ENCODE data around the gene RFX3. TPM values are rescaled to one million over a fixed set of nuclear protein-coding genes. Genes with fewer than 3 reads are reported as not detected.

RFX3 gene
- total RNA-seq, 4 donors from 2014 or later = 2.1 to 11.5 (median 7.3) TPM

GRCh38 chr9:3441197-3441816 lies 84.5 kb downstream of the RFX3 start:
- ATAC-seq = peak in 1 of 2 donors; percentile 61
- Histone ChIP-seq H3K36me3 (no peaks in the 10 kb centered on the region), H3K27me3 (no peaks in the 10 kb centered on the region), H3K9me3 (no peaks in the 10 kb centered on the region), H3K27ac (no peak overlapping the region), H3K4me1 (peaks cover 6 to 9% of the 10 kb centered on the region in 2 donors), H3K4me3 (no peak overlapping the region)
- TF ChIP-seq, protein P1, sequence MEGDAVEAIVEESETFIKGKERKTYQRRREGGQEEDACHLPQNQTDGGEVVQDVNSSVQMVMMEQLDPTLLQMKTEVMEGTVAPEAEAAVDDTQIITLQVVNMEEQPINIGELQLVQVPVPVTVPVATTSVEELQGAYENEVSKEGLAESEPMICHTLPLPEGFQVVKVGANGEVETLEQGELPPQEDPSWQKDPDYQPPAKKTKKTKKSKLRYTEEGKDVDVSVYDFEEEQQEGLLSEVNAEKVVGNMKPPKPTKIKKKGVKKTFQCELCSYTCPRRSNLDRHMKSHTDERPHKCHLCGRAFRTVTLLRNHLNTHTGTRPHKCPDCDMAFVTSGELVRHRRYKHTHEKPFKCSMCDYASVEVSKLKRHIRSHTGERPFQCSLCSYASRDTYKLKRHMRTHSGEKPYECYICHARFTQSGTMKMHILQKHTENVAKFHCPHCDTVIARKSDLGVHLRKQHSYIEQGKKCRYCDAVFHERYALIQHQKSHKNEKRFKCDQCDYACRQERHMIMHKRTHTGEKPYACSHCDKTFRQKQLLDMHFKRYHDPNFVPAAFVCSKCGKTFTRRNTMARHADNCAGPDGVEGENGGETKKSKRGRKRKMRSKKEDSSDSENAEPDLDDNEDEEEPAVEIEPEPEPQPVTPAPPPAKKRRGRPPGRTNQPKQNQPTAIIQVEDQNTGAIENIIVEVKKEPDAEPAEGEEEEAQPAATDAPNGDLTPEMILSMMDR (IDR thresholded peaks at IDR 0.05 in 4 of 5, conservative IDR thresholded peaks at IDR 0.05 in 1 of 5) = peak in 4 of 5 experiments; percentile 15 to 45 (median 38)
- TF ChIP-seq POLR2A (IDR thresholded peaks at IDR 0.05) = no peak
- peak in 1 of 2 donors; percentile 17 for DNase-seq
- in situ Hi-C loops (cut with MboI; ENCODE audit: low sequenced_read_pairs in 4 of 4) (loop anchor here in 1 of 4 donors (25.0 kb wide), 1 partner anchor 204 kb away; no protein-coding TSS in a partner anchor), intact Hi-C loops (cut with DNase I; ENCODE audit: low total_unique reads) (loop anchor here (2.0 to 5.0 kb wide), 2 partner anchors 94 to 201 kb away; no protein-coding TSS in a partner anchor)

DNA sequence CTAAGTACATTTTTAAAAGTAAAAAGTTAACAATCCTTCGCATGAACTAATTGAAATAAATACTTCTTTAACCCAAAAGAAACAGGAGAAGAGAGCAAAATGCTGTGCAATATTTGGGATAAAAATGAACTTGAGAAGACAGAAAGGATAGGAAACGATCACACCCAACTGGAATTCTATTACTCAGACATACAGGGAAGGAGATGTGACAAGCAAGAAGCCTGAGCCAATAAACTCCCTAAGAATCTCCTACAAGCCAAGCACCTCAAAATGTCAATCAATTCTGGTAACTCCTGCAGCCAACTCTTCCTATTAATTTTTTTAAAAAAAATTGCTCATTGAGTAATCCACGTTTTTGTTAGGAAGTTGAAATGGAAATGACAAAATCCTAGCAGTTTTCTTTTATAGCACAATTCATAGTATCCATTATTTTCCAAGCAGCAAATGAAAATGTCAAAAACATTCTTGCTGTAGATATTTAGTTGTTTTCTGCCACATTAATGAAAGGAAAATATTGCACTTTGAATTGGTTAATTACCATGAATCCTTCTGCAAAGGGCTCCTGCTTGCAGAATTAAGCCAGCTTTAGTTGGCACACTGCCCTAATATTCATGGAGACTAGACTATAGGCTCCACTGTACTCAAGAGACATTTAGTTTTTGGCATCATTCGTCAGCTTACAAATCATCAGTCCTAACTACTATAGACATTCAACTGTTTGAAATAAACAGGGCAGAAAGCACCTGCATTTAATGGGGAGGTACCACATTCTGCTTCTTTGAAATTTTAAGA lies 89.0 kb downstream of the RFX3 start:
- peak overlapping the region in 1 of 4 donors; percentile 66 for H3K27ac ChIP-seq
- TF ChIP-seq, protein P1 (IDR thresholded peaks at IDR 0.05 in 4 of 5, conservative IDR thresholded peaks at IDR 0.05 in 1 of 5) = no peak
- TF ChIP-seq POLR2A (IDR thresholded peaks at IDR 0.05) = no peak
- H3K36me3 ChIP-seq = no peaks in the 10 kb centered on the region
- peaks cover 18 to 29% of the 10 kb centered on the region in 2 donors for H3K4me1 ChIP-seq
- DNase-seq (no peak), ATAC-seq (no peak)
- in situ Hi-C loops (cut with MboI; ENCODE audit: low sequenced_read_pairs in 4 of 4) (loop anchor here in 1 of 4 donors (25.0 kb wide), 1 partner anchor 200 kb away; no protein-coding TSS in a partner anchor), intact Hi-C loops (cut with DNase I; ENCODE audit: low total_unique reads) (loop anchor here (5.0 kb wide), 1 partner anchor 105 kb away; no protein-coding TSS in a partner anchor)
- H3K4me3 ChIP-seq = no peak overlapping the region
- H3K27me3 ChIP-seq = no peaks in the 10 kb centered on the region
- no peaks in the 10 kb centered on the region for H3K9me3 ChIP-seq

- DNase-seq (no peak), ATAC-seq (peak; percentile 32 to 68)
- no peaks in the 10 kb centered on the region for H3K36me3 ChIP-seq
- no peak overlapping the region for H3K4me3 ChIP-seq
- in situ Hi-C loops (cut with MboI; ENCODE audit: low sequenced_read_pairs in 4 of 4) = loop anchor here in 1 of 4 donors (25.0 kb wide), 1 partner anchor 198 kb away; no protein-coding TSS in a partner anchor
- intact Hi-C loops (cut with DNase I; ENCODE audit: low total_unique reads) = loop anchor here (5.0 kb wide), 1 partner anchor 103 kb away; no protein-coding TSS in a partner anchor
- no peaks in the 10 kb centered on the region for H3K27me3 ChIP-seq
- no peaks in the 10 kb centered on the region for H3K9me3 ChIP-seq
- peaks cover 18 to 29% of the 10 kb centered on the region in 2 donors for H3K4me1 ChIP-seq
- TF ChIP-seq POLR2A (IDR thresholded peaks at IDR 0.05) = no peak
- TF ChIP-seq, protein P1 (IDR thresholded peaks at IDR 0.05 in 4 of 5, conservative IDR thresholded peaks at IDR 0.05 in 1 of 5) = no peak
- H3K27ac ChIP-seq = peak overlapping the region in 1 of 4 donors; percentile 66
Observed at GRCh38 chr9:3435732-3436131, 90.1 kb downstream of the RFX3 start.

- Histone ChIP-seq H3K27ac (peak overlapping the region; percentile 36 to 66 (median 54)), H3K4me3 (peak overlapping the region in 1 of 4 donors; percentile 17), H3K9me3 (no peaks in the 10 kb centered on the region), H3K4me1 (peaks cover 18 to 29% of the 10 kb centered on the region in 2 donors), H3K36me3 (no peaks in the 10 kb centered on the region), H3K27me3 (no peaks in the 10 kb centered on the region)
- intact Hi-C loops (cut with DNase I; ENCODE audit: low total_unique reads) = no loop called here
- DNase-seq = peak; percentile 19 to 22
- TF ChIP-seq, protein P1 (IDR thresholded peaks at IDR 0.05 in 4 of 5, conservative IDR thresholded peaks at IDR 0.05 in 1 of 5) = no peak
- TF ChIP-seq POLR2A (IDR thresholded peaks at IDR 0.05) = peak in 1 of 2 donors; percentile 52
- in situ Hi-C loops (cut with MboI; ENCODE audit: low sequenced_read_pairs in 4 of 4) = loop anchor here in 1 of 4 donors (25.0 kb wide), 1 partner anchor 197 kb away; no protein-coding TSS in a partner anchor
- ATAC-seq = peak; percentile 92 to 97
Observed at GRCh38 chr9:3434594-3434993, 91.2 kb downstream of the RFX3 start.

All from gastrocnemius medialis (tissue), 4 donors.